Daoy (cell line): ENCODE results near the gene EIF4E2. TPM values are rescaled to one million over a fixed set of nuclear protein-coding genes. Genes with fewer than 3 reads are reported as not detected.

Source experiments
- DNase-seq: peaks from one replicate; pipeline ENCODE4 v3.0.0-alpha.2; 2015; ENCODE audit warnings: low read depth
- total RNA-seq: library from RNA; depleted of rRNA; stranded (reverse); fragments of >200 nt; shearing (Covaris generic); gene quantifications from 2 replicates; pipeline ENCODE4 v1.2.3, GENCODE V29; 2014

Gene EIF4E2
- total RNA-seq, 1 experiment from 2014 or later, result 80.5 TPM

DNA sequence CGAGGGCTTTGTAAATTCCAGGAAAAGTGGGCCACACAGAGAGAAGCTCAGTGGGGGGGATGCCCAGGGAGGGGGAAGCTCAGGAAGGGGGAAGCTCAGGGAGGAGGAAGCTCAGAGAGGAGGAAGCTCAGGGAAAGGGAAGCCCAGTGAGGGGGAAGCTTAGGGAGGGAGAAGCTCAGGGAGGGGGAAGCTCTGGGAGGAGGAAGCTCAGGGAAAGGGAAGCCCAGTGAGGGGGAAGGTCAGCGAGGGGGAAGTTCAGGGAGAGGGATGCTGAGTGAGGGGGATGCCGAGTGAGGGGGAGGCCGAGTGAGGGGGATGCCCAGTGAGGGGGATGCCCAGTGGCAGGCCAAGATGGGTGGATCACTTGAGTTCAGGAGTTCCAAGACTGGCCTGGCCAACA, 11.8 kb upstream of the EIF4E2 start:
- no peak for DNase-seq

DNA sequence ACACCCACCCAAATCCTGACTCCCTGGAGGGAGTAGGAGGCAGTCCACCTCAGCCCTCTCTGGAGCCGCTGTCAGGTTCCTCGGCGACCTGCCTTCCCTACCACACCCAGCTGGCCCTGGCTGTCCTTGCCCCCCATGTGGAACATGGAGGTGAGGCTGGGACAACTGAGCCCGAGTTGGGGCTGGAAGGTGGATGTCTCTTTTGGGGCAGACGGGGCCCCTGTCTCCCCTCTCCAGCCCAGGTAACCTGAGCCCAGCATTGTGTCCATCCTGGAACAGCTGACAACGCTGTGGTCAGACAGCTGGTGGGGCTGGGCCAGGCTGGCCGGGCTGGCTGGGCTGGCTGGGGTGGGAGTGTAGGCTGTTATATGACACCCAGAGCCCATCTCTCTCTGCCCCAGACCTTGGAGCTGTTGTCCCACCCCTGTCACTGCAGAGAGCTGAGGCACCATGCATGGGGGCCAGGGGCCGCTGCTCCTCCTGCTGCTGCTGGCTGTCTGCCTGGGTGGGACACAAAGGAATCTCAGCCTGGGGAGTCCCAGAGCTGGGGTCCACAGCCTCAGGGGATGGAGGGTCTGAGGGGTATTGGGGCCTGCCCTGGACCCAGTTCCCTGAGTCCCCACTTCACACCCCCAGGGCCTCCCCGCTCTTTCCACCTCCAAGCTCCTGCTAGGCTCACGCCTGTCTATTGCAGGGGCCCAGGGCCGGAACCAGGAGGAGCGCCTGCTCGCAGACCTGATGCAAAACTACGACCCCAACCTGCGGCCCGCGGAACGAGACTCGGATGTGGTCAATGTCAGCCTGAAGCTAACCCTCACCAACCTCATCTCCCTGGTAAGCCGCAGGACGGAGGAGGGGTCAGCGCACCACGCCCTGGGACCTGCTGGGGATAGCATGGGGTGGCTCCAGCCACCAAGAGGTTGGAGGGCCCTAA, 10.9 kb upstream of the EIF4E2 start, which contains the start of gene CHRNG:
CHRNG (plus strand) TSS at position 395 of the 934 bp plus-strand sequence; CDS start at position 451, 56 bp downstream.
- DNase-seq, result no peak

DNA sequence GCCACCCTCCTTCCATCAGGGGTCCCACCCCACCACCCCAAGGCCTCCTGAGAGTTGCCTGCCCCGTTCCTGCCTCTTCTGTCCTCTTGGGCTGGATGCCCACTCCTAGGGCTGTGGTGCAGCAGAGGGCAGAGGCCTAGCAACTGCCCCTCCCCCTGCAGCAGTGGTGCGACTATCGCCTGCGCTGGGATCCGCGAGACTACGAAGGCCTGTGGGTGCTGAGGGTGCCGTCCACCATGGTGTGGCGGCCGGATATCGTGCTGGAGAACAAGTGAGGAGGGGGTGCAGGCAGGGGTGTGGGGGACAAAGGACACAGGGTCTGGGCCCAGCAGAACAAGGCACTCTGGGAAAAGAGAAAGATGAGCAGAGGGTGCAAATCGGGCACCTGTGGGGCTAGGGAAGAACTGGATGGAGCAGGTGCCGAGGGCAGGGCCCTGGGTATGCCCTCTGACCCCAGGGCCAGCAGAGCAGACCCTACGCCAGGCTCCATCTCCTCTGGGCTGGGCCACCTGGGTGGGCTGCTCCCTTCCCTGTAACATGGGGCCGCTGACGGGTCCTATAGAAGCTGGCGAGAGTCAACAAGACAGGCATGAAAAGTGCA, 9.9 kb upstream of the EIF4E2 start:
- DNase-seq, result no peak

GRCh38 chr2:232541195-232541960, 9.1 kb upstream of the EIF4E2 start:
- DNase-seq, result no peak

DNA sequence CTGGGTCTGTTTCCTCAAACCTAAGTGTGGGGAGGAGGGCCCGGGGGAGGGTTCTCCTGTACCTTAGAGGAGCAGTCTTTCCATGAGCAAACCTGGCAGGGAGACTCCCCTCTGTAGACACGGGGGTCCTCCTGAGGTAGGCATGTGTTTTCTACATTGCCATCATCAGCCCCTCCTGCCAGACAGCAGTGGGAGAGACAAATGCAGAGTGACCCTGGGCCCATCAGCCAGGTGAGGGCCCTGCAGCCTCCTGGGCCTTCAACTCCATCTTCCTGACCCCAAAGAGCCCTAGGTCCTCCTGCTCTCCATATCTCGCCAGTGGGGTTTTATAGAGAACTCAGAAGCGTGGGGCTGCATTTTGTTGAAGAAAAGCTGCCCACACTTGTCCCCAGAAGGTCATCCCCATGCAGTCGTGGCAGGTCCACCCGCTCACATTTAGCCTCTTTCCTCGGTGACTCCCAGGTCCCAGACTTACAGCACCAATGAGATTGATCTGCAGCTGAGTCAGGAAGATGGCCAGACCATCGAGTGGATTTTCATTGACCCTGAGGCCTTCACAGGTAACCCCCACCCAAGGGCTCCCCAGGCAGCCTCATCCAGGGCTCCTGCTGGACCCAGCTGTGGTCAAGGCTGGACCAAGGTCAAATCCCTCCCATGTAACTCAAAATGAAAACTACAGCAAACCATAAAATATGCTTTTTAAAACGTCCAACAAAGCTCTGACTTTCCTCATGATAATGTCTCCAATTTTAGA, 8.4 kb upstream of the EIF4E2 start:
- DNase-seq, result no peak

DNA sequence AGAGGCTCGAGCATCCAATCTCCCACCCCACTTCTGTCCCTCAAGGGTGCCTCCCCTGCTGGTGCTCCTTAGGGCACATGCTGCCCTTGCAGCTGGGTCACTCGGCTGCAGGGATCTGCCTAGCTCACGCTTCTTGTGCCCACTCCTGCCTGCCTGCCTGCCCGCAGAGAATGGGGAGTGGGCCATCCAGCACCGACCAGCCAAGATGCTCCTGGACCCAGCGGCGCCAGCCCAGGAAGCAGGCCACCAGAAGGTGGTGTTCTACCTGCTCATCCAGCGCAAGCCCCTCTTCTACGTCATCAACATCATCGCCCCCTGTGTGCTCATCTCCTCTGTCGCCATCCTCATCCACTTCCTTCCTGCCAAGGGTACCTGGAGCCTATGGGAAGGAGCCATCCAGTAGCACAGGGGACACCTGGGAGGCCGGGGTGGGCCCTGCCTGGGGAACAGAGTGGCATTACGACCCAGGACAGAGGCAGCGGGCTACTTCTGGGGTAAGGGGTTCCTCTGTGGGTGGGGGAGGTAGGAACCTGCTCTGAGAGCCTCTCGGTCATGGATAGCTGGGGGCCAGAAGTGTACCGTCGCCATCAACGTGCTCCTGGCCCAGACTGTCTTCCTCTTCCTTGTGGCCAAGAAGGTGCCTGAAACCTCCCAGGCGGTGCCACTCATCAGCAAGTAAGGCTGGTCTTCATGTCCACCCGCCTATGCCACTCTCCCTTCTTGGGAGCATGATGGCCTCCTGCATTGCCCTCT, 7.6 kb upstream of the EIF4E2 start:
- no peak for DNase-seq

DNA sequence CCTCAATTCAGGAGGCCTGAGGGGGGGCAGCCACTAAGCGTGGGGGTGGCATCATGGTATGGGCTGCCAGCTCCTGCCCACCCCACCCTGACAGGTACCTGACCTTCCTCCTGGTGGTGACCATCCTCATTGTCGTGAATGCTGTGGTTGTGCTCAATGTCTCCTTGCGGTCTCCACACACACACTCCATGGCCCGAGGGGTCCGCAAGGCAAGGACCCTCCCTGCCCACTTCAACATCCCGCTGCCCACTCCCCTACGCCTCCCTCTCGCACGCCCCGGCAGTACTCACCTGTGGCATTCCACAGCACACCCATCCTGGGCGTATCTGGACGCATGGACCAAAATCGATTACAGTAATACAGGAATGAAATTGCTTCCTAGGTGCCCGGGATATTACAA, 7.0 kb upstream of the EIF4E2 start:
- no peak for DNase-seq

GRCh38 chr2:232543928-232544631, 6.4 kb upstream of the EIF4E2 start:
- no peak for DNase-seq

DNA sequence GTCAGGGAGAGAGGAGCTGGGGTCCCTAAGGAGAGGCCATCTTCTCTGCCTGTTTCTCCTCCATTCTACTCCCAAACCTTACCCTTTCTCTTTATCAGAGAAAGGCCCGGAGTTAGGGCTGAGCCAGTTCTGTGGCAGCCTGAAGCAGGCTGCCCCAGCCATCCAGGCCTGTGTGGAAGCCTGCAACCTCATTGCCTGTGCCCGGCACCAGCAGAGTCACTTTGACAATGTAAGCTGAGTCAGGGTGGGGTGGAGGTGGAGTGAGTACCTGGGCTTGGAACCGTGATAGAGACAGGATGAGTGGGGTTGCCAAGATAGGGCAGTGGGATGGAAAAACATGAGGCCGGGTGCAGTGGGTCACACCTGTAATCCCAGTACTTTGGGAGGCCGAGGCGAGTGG, 5.8 kb upstream of the EIF4E2 start:
- no peak for DNase-seq

DNA sequence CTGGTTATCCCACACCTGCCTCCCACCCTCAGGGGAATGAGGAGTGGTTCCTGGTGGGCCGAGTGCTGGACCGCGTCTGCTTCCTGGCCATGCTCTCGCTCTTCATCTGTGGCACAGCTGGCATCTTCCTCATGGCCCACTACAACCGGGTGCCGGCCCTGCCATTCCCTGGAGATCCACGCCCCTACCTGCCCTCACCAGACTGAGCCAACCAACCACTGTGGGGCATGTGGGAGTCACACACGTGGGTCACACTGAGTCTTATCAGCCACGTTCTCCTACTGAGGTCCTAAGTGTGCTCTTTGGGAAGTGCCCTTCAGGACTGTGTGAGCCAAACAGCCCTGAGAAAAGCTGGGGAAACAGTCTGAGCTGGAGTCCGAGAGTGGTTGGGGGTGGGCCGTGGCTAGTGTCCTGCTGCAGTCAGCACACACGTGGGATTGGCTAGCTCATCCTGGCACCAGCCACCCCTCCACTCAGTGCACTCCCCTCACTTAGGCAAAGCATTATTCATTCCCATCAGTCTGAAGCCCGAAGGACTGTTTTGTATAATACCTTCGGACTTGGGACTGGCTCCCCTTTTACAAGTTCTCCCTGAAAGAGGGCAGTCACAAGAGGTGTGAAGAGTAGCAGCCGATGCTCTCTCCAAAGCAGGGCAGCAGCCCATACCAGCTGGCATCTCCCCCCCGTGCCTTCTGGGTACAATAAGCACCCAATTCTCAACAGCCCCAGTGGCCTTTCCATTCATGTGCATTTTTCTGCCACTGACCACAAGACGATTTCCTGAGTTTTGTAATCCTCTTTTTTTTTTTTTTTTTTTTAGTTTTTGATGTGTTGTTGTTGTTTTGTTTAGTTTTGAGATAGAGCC, 4.7 kb upstream of the EIF4E2 start:
- DNase-seq, result no peak

DNA sequence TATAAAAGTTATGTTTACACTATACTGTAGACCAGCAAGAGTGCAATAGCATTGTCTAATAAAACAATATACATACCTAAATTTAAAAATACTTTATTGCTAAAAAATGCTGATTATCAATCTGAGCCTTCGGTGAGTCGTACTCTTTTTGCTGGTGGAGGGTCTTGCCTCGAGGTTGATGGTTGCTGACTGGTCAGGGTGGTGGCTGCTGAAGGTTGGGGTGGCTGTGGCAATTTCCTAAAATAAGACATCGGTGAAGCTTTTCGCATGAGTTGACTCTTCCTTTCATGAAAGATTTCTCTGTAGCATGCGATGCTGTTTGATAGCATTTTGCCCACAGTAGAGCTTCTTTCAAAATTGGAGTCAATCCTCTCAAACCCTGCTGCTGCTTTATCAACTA, 2.5 kb upstream of the EIF4E2 start:
- DNase-seq, result no peak

DNA sequence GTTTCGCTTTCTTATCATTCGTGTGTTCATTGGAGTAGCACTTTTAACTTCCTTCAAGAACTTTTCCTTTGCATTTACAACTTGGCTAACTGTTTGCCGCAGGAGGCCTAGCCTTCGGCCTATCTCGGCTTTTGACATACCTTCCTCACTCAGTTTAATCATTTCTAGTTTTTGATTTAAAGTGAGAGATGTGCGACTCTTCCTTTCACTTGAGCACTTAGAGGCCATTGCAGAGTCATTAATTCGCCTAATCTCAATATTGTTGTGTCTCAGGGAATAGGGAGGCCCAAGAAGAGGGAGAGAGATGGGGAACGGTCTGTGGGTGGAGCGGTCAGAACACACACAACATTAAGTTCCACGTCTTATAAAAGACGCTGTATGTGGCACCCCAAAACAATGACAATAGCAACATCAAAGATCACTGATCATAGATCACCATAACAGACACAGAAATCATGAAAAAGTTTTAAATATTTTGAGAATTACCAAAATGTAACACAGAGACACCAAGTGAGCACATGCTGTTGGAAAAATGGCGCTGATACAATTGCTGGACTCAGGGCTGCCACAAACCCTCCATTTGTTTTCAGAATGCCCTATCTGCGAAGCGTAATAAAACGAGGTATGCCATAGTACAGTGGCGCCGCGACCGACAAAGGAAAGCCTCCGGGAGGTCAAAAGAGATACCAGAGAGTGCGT, 685 bp upstream of the EIF4E2 start:
- no peak for DNase-seq

DNA sequence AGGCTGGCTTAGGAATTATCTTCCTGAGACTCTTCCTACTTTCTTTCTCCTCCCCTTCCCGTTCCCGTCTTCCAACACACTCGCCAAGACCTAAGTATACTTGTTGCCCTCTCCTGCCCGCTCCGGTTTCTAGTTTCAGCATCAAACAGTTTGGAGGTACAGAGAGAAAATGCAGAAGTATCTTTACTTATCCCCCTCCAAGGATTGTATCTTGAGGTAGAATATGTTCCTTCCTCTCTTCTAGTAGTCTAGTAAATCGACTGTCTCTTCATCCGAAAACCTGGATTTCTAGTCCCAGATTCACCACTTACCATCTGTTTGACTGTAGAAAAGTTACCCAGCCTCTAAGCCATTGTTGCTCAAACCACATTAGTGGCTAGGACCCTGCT, 755 bp downstream of the EIF4E2 start:
- no peak for DNase-seq

- DNase-seq, result no peak
Measured at GRCh38 chr2:232551776-232552175, 1.3 kb downstream of the EIF4E2 start.

DNA sequence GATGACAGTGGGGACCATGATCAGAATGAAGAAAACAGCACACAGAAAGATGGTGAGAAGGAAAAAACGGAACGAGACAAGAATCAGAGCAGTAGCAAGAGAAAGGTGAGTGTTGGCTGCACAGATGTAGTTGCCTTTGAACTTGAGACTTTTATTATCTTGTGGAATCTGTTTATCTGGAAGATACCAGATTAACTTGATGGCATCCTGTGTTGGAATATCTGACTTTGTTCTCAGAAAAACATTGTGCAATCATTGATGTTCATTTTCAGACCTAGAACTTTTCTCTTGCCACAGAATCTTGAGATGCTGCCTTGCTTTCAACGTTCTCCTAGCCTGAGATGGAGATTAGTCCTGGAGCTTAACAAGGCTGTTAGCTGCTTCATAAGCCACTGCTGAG, 5.9 kb downstream of the EIF4E2 start:
- DNase-seq, result no peak

GRCh38 chr2:232562515-232563151, 12.1 kb downstream of the EIF4E2 start:
- DNase-seq, result no peak

DNA sequence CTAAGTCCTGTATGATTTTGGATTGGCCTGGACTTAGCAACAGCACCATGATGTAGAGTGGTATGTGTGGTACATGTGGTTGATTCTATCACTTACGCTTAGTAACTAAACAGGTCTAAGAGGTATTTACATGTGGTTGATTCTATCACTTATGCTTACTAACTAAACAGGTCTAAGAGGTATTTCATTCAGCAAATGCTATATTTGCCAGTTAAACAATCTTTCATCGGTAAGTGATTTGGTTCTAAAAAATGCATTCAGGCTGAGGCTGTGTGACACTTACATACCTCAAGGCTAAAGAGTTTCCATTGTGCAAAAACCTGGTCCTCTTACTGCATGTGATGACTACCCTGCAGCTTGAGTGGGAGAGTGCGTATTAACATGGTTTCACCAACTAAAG, 13.1 kb downstream of the EIF4E2 start:
- DNase-seq, result no peak

DNA sequence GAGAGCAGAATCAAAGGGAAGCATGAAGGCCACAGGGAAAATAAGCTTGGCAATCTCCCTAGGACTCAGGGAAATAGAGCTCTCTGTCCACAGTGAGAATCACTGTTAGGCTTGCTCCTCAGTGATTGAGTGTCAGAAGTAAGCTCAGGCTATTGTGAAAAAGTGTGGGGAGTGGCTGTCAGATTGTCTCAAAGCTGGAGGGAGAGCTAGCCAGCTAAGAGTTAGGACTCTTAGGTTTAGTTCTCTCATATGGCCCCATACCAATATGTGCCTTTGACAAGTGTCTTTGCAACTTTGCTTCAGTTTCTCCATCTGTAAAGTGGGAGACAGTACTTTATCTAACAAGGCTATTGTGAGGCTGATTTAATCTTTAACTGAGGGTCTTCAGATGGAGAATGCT, 17.2 kb downstream of the EIF4E2 start:
- peak; percentile 11 for DNase-seq
